GM04503 (cell line): Measurements from ENCODE around the gene TBXA2R.
"Not testable (repeated sequence)": the region's sequence is repeated elsewhere in the genome, so short reads cannot be mapped to it uniquely, and the experiment has no call there.

Experiments used
- DNase-seq: peaks from one replicate; pipeline ENCODE4 v3.0.0-alpha.2; 2012; ENCODE audit warnings: low read depth

The TBXA2R gene

GRCh38 chr19:3606690-3607289 lies at the start of gene TBXA2R:
TBXA2R (minus strand) TSS chr19:3606875; CDS start chr19:3600634, 6,241 bp downstream.
- DNase-seq: no peak

- DNase-seq: peak; percentile 42
Observed at GRCh38 chr19:3656073-3656746, 49.5 kb upstream of the TBXA2R start.

GRCh38 chr19:3655402-3656072 lies 48.9 kb upstream of the TBXA2R start:
- DNase-seq: peak; percentile 76

- no peak for DNase-seq
Observed at GRCh38 chr19:3653865-3654513, 47.3 kb upstream of the TBXA2R start.

- no peak for DNase-seq
Observed at GRCh38 chr19:3653081-3653795, 46.6 kb upstream of the TBXA2R start.

GRCh38 chr19:3652422-3652821 lies 45.7 kb upstream of the TBXA2R start:
- DNase-seq: no peak

- no peak for DNase-seq
Observed at GRCh38 chr19:3651684-3652083, 45.0 kb upstream of the TBXA2R start.

- no peak for DNase-seq
Observed at GRCh38 chr19:3649888-3650287, 43.2 kb upstream of the TBXA2R start.

GRCh38 chr19:3648037-3648905 lies 41.6 kb upstream of the TBXA2R start:
- no peak for DNase-seq

- not testable (repeated sequence) for DNase-seq
Observed at GRCh38 chr19:3647102-3647501, 40.4 kb upstream of the TBXA2R start.

- no peak for DNase-seq
Observed at GRCh38 chr19:3646336-3647092, 39.8 kb upstream of the TBXA2R start.

- no peak for DNase-seq
Observed at GRCh38 chr19:3645726-3646125, 39.1 kb upstream of the TBXA2R start.

- DNase-seq: no peak
Observed at GRCh38 chr19:3645067-3645396, 38.4 kb upstream of the TBXA2R start.

GRCh38 chr19:3644351-3645066 lies 37.8 kb upstream of the TBXA2R start:
- DNase-seq: no peak

GRCh38 chr19:3643674-3644313 lies 37.1 kb upstream of the TBXA2R start:
- no peak for DNase-seq

GRCh38 chr19:3642987-3643673 lies 36.5 kb upstream of the TBXA2R start:
- no peak for DNase-seq

GRCh38 chr19:3642296-3642695 lies 35.6 kb upstream of the TBXA2R start:
- no peak for DNase-seq

GRCh38 chr19:3641515-3642269 lies 35.0 kb upstream of the TBXA2R start:
- no peak for DNase-seq
